Calu3 (cell line): ENCODE measurements around the gene ECT2L. TPM values are rescaled to one million over a fixed set of nuclear protein-coding genes. Genes with fewer than 3 reads are reported as not detected.
A peak's percentile ranks its signal among the peaks of the same experiment; 100 is the strongest.

ENCODE experiments used
- BruUV-seq: library from RNA; stranded (reverse); fragments of 400-500 nt; replicated peaks from 2 replicates; lab custom pipeline; 2021; lab: Mats Ljungman, UMichigan
- CTCF ChIA-PET: fragments of 300-600 bp; sonication (Branson Sonifier 250); formaldehyde crosslinking; loops from one replicate; lab custom pipeline; 2022; ENCODE audit warnings: antibody characterized with exemption; lab: Charles Lee
- DNase-seq: peaks from one replicate; pipeline ENCODE4 v3.0.0; 2022
- H3K27ac Mint-ChIP-seq: one replicate; pipeline ENCODE4 v1.8.0; 2022; ENCODE audit warnings: mixed read lengths; ENCODE audit not compliant: unreplicated experiment
- H3K27me3 Mint-ChIP-seq: one replicate; pipeline ENCODE4 v1.8.0; 2022; ENCODE audit warnings: mixed read lengths; ENCODE audit not compliant: unreplicated experiment
- H3K36me3 Mint-ChIP-seq: one replicate; pipeline ENCODE4 v1.8.0; 2022; ENCODE audit warnings: mild to moderate bottlenecking, moderate library complexity, mixed read lengths; ENCODE audit not compliant: insufficient read depth, unreplicated experiment
- H3K4me1 Mint-ChIP-seq: one replicate; pipeline ENCODE4 v1.8.0; 2022; ENCODE audit warnings: mild to moderate bottlenecking, low read depth, mixed read lengths; ENCODE audit not compliant: unreplicated experiment
- H3K4me3 Mint-ChIP-seq: one replicate; pipeline ENCODE4 v1.8.0; 2022; ENCODE audit warnings: mild to moderate bottlenecking, low read depth, moderate library complexity, mixed read lengths; ENCODE audit not compliant: unreplicated experiment
- H3K9me3 Mint-ChIP-seq: one replicate; pipeline ENCODE4 v1.8.0; 2022; ENCODE audit warnings: low read depth, mixed read lengths; ENCODE audit not compliant: unreplicated experiment
- CTCF ChIP-seq: fragments of 200-600 bp; IDR thresholded peaks from one replicate; pipeline ENCODE4 v1.8.0; 2022; ENCODE audit warnings: antibody characterized with exemption; ENCODE audit not compliant: unreplicated experiment
- intact Hi-C: fragments of 100-400 bp; cut with micrococcal nuclease; formaldehyde crosslinking; loops from one replicate; pipeline ENCODE4 v1.10.0; 2022; ENCODE audit not compliant: unreplicated experiment
- total RNA-seq: library from RNA; stranded (reverse); gene quantifications from 2 replicates; pipeline ENCODE4 v1.2.3, GENCODE V29; 2022

ECT2L gene
- total RNA-seq, 1 experiment from 2014 or later, result not detected

GRCh38 chr6:138817799-138818198 is 21.9 kb downstream of the ECT2L start:
- DNase-seq, result peak; percentile 90
- no TSS peak for BruUV-seq
- peaks cover 11% of the 10 kb centered on the region for H3K36me3 Mint-ChIP-seq
- CTCF ChIA-PET, result interaction anchor here (1.1 to 1.5 kb wide), 2 partner anchors 167 to 169 kb away, joined by 4 to 5 read pairs; no protein-coding TSS in a partner anchor
- no peak for TF ChIP-seq CTCF
- peak overlapping the region; percentile 17 for H3K4me3 Mint-ChIP-seq
- peak overlapping the region; percentile 94 for H3K27ac Mint-ChIP-seq
- H3K4me1 Mint-ChIP-seq, result peaks cover 28% of the 10 kb centered on the region
- H3K9me3 Mint-ChIP-seq, result no peaks in the 10 kb centered on the region
- H3K27me3 Mint-ChIP-seq, result no peaks in the 10 kb centered on the region
- intact Hi-C loops, result loop anchor here (1.0 to 10.0 kb wide), 4 partner anchors 87 to 767 kb away; partner anchors contain the start of gene REPS1

GRCh38 chr6:138818496-138819194 is 22.8 kb downstream of the ECT2L start:
- Mint-ChIP-seq H3K4me3 (peak overlapping the region; percentile 17), H3K9me3 (no peaks in the 10 kb centered on the region), H3K36me3 (peaks cover 11% of the 10 kb centered on the region), H3K27ac (peak overlapping the region; percentile 94), H3K4me1 (peaks cover 28% of the 10 kb centered on the region), H3K27me3 (no peaks in the 10 kb centered on the region)
- intact Hi-C loops, result loop anchor here (5.0 to 10.0 kb wide), 3 partner anchors 86 to 766 kb away; no protein-coding TSS in a partner anchor
- CTCF ChIA-PET, result interaction anchor here (0.7 to 1.5 kb wide), 2 partner anchors 167 to 169 kb away, joined by 3 to 4 read pairs; no protein-coding TSS in a partner anchor
- BruUV-seq, result TSS peak; percentile 87
- TF ChIP-seq CTCF, result no peak
- no peak for DNase-seq

- Mint-ChIP-seq H3K9me3 (no peaks in the 10 kb centered on the region), H3K4me3 (no peak overlapping the region), H3K4me1 (peaks cover 19% of the 10 kb centered on the region), H3K27ac (no peak overlapping the region), H3K27me3 (no peaks in the 10 kb centered on the region), H3K36me3 (peaks cover 11% of the 10 kb centered on the region)
- intact Hi-C loops, result no loop called here
- no peak for TF ChIP-seq CTCF
- CTCF ChIA-PET, result interaction anchor here (0.7 kb wide), 1 partner anchor 1550 kb away, joined by 3 read pairs; no protein-coding TSS in a partner anchor
- DNase-seq, result no peak
- no TSS peak for BruUV-seq
Observed at GRCh38 chr6:138821519-138821918, 25.6 kb downstream of the ECT2L start.

- no TSS peak for BruUV-seq
- no peaks in the 10 kb centered on the region for H3K27me3 Mint-ChIP-seq
- DNase-seq, result no peak
- H3K4me1 Mint-ChIP-seq, result no peaks in the 10 kb centered on the region
- CTCF ChIA-PET, result no interaction called here
- H3K4me3 Mint-ChIP-seq, result no peak overlapping the region
- no peaks in the 10 kb centered on the region for H3K9me3 Mint-ChIP-seq
- H3K27ac Mint-ChIP-seq, result no peak overlapping the region
- no peaks in the 10 kb centered on the region for H3K36me3 Mint-ChIP-seq
- intact Hi-C loops, result no loop called here
- TF ChIP-seq CTCF, result no peak
Observed at GRCh38 chr6:138824482-138825144, 28.7 kb downstream of the ECT2L start.
